AG08396 (cell line): Measurements from ENCODE around the gene DNAAF2.
"Not testable (repeated sequence)": the region's sequence is repeated elsewhere in the genome, so short reads cannot be mapped to it uniquely, and the experiment has no call there.

Experiments
- DNase-seq: peaks from one replicate; pipeline ENCODE4 v3.0.0; 2012; ENCODE audit warnings: low spot score, mixed read lengths

Gene DNAAF2

GRCh38 chr14:49621114-49621881 is 13.7 kb downstream of the DNAAF2 start:
- DNase-seq = peak; percentile 53

- DNase-seq = peak; percentile 99
Observed at GRCh38 chr14:49620182-49621113, 14.6 kb downstream of the DNAAF2 start, which contains the start of the genes MGAT2 and RPL36AL. MGAT2 (plus strand) TSS chr14:49620799; CDS start chr14:49621269, 470 bp downstream. RPL36AL (minus strand) TSS chr14:49620626; CDS start chr14:49619104, 1,522 bp downstream.

- no peak for DNase-seq
Observed at GRCh38 chr14:49619730-49620129, 15.3 kb downstream of the DNAAF2 start.

- DNase-seq = not testable (repeated sequence)
Observed at GRCh38 chr14:49619273-49619672, 15.8 kb downstream of the DNAAF2 start.

- DNase-seq = no peak
Observed at GRCh38 chr14:49617852-49618519, 17.1 kb downstream of the DNAAF2 start.

- no peak for DNase-seq
Observed at GRCh38 chr14:49615776-49616175, 19.3 kb downstream of the DNAAF2 start.

- no peak for DNase-seq
Observed at GRCh38 chr14:49614196-49614595, 20.8 kb downstream of the DNAAF2 start.

- DNase-seq = no peak
Observed at GRCh38 chr14:49612671-49613070, 22.4 kb downstream of the DNAAF2 start.

- no peak for DNase-seq
Observed at GRCh38 chr14:49612251-49612650, 22.8 kb downstream of the DNAAF2 start.

GRCh38 chr14:49607583-49607982 is 27.5 kb downstream of the DNAAF2 start:
- no peak for DNase-seq

GRCh38 chr14:49598485-49599300 is 36.4 kb downstream of the DNAAF2 start, which contains the start of gene LRR1:
LRR1 (plus strand) TSS chr14:49598940; CDS start chr14:49599021, 81 bp downstream.
- peak; percentile 82 for DNase-seq

GRCh38 chr14:49598189-49598484 is 36.9 kb downstream of the DNAAF2 start:
- DNase-seq = no peak

GRCh38 chr14:49594347-49595091 is 40.5 kb downstream of the DNAAF2 start:
- DNase-seq = peak; percentile 59

GRCh38 chr14:49593016-49593415 is 42.0 kb downstream of the DNAAF2 start:
- no peak for DNase-seq

- no peak for DNase-seq
Observed at GRCh38 chr14:49589387-49589786, 45.7 kb downstream of the DNAAF2 start.

- DNase-seq = peak; percentile 37
Observed at GRCh38 chr14:49586673-49587460, 48.2 kb downstream of the DNAAF2 start.

- DNase-seq = peak; percentile 94
Observed at GRCh38 chr14:49585803-49586672, 49.0 kb downstream of the DNAAF2 start, which contains the start of gene RPS29. RPS29 (minus strand) TSS chr14:49586380; CDS start chr14:49586346, 34 bp downstream.

- DNase-seq = not testable (repeated sequence)
Observed at GRCh38 chr14:49584981-49585640, 49.9 kb downstream of the DNAAF2 start.
